GM21576 (cell line): ENCODE results near the gene DSG2.

Source experiments
- ATAC-seq: cut with Tn5 transposase; IDR thresholded peaks from one replicate; pipeline ENCODE4 v1.9.1; 2021; ENCODE audit warnings: mild to moderate bottlenecking, moderate library complexity; ENCODE audit not compliant: unreplicated experiment

Gene DSG2

DNA sequence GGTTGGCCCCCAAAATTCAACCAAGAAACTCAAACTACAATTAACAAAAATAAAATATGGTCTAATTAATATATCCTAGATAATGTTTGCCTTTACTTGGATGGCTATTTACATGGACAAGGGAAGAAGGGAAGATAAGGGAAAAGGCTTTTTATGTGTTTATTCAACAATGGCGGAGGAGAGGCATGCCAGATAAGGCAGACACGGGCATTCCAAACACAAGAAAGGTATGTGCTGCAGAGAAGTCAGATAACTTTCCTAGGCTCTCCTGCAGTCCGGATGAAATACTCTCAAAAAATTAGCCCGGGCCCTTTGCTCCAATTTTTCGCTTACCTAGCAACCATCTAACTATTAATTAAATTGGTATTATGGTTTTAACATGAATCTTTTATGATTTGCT, 88.6 kb downstream of the DSG2 start:
- ATAC-seq = no peak

DNA sequence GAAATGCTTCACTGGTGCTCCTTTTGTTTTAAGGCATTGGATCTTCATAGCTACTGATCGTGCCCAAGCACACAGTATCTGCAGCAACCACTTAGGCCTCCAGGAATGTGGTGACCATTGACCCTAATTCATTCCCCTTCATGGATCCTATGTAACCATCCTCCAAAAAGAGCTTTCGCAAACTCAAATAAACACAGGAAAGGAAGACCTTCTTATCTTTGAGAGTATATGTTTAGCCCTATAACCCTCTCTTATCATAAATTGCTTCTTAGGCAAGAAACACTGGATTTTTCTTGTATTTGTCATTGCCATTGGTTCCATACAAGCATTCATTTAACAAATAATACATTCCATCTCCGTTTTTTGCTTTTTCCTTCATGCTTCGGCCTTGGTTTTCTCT, 89.6 kb downstream of the DSG2 start:
- ATAC-seq = no peak

DNA sequence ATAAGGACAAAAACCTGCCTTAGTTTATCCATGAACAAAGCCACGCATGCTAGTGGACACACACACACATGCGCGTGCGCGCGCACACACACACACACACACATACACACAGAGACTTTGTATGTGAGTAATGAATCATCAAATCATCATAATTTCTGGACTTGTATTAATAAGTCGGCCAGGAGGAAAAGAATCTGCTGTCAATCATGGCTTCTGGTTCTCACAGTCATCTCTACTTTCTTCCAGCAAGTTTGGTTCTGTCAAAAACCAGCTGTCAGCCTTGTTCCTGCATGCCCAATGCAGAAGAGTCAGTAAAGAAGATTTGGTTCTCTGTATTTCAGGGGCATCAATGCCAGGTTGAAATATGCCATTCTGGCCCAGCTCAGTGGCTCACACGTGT, 92.6 kb downstream of the DSG2 start:
- ATAC-seq = no peak

DNA sequence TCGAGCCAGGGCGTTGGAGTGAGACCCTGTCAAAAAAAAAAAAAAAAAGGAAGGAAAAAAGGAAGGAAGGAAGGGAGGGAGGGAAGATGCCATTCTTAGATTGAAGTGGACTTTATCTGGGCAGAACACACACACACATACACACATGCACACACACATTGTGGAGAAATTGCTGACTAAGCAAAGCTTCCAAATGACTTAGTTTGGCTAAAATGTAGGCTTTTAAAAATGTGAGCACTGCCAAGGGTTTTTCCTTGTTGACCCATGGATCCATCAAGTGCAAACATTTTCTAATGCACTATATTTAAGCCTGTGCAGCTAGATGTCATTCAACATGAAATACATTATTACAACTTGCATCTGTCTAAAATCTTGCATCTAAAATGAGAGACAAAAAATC, 93.1 kb downstream of the DSG2 start:
- no peak for ATAC-seq

DNA sequence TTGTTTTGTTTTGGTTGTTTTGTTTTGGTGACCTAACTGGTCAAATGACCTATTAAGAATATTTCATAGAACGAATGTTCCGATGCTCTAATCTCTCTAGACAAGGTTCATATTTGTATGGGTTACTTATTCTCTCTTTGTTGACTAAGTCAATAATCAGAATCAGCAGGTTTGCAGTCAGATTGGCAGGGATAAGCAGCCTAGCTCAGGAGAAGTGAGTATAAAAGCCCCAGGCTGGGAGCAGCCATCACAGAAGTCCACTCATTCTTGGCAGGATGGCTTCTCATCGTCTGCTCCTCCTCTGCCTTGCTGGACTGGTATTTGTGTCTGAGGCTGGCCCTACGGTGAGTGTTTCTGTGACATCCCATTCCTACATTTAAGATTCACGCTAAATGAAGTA, 93.7 kb downstream of the DSG2 start, which contains the start of gene TTR:
Gene TTR (plus strand): TSS at position 250 of the 400 bp plus-strand sequence. CDS start 26 bp downstream, at position 276.
- ATAC-seq = no peak

DNA sequence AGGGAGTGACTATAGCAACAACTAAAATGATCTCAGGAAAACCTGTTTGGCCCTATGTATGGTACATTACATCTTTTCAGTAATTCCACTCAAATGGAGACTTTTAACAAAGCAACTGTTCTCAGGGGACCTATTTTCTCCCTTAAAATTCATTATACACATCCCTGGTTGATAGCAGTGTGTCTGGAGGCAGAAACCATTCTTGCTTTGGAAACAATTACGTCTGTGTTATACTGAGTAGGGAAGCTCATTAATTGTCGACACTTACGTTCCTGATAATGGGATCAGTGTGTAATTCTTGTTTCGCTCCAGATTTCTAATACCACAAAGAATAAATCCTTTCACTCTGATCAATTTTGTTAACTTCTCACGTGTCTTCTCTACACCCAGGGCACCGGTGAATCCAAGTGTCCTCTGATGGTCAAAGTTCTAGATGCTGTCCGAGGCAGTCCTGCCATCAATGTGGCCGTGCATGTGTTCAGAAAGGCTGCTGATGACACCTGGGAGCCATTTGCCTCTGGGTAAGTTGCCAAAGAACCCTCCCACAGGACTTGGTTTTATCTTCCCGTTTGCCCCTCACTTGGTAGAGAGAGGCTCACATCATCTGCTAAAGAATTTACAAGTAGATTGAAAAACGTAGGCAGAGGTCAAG, 94.7 kb downstream of the DSG2 start:
- ATAC-seq = no peak

DNA sequence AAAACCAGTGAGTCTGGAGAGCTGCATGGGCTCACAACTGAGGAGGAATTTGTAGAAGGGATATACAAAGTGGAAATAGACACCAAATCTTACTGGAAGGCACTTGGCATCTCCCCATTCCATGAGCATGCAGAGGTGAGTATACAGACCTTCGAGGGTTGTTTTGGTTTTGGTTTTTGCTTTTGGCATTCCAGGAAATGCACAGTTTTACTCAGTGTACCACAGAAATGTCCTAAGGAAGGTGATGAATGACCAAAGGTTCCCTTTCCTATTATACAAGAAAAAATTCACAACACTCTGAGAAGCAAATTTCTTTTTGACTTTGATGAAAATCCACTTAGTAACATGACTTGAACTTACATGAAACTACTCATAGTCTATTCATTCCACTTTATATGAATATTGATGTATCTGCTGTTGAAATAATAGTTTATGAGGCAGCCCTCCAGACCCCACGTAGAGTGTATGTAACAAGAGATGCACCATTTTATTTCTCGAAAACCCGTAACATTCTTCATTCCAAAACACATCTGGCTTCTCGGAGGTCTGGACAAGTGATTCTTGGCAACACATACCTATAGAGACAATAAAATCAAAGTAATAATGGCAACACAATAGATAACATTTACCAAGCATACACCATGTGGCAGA, 97.3 kb downstream of the DSG2 start:
- no peak for ATAC-seq

- ATAC-seq = no peak
These were observed 98.3 kb downstream of the DSG2 start for GRCh38 chr18:31596081-31596872.

DNA sequence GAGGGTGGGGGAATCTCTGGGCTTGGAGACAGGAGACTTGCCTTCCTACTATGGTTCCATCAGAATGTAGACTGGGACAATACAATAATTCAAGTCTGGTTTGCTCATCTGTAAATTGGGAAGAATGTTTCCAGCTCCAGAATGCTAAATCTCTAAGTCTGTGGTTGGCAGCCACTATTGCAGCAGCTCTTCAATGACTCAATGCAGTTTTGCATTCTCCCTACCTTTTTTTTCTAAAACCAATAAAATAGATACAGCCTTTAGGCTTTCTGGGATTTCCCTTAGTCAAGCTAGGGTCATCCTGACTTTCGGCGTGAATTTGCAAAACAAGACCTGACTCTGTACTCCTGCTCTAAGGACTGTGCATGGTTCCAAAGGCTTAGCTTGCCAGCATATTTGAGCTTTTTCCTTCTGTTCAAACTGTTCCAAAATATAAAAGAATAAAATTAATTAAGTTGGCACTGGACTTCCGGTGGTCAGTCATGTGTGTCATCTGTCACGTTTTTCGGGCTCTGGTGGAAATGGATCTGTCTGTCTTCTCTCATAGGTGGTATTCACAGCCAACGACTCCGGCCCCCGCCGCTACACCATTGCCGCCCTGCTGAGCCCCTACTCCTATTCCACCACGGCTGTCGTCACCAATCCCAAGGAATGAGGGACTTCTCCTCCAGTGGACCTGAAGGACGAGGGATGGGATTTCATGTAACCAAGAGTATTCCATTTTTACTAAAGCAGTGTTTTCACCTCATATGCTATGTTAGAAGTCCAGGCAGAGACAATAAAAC, 100.2 kb downstream of the DSG2 start:
- ATAC-seq = no peak
